ENCODE measurements around the gene ARL3.
A peak's percentile ranks its signal among the peaks of the same experiment; 100 is the strongest.
"Not testable (repeated sequence)": the region's sequence is repeated elsewhere in the genome, so short reads cannot be mapped to it uniquely, and the experiment has no call there.

ARL3 gene, protein sequence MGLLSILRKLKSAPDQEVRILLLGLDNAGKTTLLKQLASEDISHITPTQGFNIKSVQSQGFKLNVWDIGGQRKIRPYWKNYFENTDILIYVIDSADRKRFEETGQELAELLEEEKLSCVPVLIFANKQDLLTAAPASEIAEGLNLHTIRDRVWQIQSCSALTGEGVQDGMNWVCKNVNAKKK

DNA sequence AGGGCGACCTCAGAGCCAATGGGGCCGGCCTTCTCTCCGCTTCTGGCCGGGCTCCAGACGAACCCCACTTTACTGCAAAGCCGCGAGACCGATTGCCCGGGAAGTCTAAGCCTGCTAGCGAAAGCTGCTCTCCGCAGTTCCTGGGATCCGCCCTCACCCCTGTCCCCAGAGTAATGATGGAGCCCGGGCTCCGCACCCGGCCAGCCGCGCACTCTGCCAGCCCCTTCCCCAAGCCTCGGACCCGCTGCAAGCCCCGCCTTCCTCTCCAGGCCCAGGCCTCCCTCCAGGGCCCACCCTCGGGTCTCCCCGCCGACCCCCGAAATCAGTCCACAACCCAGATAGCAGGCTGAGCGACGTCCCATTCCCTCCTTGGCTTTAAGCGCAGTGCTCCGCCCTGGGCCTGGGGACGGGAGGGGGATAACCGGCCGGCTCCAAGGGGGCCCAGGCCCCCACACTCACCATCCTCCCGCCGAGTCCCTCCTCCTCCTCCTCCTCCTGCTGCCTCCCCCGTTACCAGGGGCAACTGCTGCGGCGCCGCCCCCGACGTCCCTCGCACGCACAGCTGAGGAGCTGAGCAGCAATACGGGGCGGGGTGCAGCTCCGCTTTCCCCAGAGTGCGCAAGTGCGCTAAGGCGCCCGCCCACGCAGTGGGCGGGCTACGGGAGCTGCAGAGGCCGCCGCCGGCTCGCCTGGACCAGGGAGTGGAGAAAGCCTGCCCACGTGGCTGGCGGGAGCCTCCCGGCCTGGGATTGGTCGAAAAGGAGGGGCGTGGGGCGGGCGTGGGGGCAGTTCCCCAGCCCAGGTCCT lies at the start of gene ARL3:
ARL3 (minus strand) TSS at position 584 of the 807 bp plus-strand sequence; CDS start at position 462, 122 bp downstream.
- DNase-seq = peak; percentile 90

DNA sequence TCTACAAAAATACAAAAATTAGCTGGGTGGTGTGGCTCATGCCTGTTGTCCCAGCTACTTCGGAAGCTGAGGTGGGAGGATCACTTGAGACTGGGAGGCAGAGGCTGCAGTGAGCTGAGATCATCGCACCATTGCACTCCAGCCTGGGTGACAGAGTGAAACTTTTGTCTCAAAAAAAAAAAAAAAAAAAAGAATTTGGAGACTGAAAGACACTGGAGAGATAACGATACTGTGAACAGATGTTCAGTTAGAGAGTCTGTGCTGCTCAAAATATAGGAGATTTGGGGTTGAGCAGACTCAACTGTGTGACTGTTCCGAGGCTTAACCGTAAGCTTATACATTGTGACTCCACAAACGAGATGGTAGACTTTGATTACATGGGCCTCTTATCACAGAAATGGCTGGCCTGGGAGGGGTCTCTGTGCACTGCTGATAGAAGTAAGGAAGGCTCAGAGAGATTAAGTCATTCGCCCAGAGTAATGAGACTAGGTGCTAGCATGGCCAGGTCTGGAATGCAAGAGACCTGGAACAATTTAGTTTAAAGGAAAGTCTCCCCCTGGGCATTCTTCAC lies 48.9 kb upstream of the ARL3 start:
- no peak for DNase-seq

DNA sequence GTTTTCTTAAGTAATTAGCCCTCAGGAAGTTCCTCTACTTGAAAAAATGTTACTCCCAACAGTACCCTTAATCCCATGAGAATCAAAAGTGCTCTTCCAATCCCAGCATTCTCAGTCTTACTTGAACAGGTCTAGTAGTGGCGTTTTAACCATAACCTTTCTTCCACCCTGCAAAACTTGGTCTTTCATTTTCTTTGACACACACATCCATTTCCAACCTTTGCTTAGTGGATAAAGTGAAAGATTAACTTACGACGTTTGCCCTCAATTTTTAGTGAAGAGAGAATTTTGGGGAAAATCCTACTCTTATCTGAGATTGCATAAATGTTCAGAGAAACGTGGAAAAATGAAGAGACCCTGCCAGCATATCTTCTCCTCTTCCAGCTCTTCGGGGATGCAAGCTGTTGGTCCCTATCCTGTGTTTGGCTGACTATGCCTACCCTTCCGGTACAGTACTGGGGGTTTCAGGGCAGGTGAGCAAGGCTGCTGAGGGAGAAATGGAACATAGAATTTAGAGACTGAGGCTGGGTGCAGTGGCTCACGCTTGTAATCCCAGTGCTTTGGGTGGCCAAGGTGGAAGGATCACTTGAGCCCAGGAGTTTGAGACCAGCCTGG lies 48.3 kb upstream of the ARL3 start:
- DNase-seq = no peak

DNA sequence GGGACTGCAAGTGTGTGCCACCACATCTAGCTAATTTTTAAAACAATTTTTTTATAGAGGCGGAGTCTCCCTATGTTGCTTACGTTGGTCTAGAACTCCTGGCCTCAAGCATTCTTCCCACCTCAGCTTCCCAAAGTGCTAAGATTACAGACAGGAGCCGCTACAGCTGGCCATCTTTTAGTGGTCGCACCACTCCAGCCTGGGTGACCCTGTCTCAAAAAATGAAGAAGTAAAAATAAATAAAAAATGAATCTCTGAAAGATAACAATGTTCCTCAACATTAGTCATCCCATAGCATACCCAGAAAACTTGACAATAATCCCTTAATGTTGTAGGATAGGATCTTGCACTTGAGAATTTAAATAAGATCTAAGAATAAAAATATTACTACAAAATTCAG lies 47.8 kb upstream of the ARL3 start:
- no peak for DNase-seq

DNA sequence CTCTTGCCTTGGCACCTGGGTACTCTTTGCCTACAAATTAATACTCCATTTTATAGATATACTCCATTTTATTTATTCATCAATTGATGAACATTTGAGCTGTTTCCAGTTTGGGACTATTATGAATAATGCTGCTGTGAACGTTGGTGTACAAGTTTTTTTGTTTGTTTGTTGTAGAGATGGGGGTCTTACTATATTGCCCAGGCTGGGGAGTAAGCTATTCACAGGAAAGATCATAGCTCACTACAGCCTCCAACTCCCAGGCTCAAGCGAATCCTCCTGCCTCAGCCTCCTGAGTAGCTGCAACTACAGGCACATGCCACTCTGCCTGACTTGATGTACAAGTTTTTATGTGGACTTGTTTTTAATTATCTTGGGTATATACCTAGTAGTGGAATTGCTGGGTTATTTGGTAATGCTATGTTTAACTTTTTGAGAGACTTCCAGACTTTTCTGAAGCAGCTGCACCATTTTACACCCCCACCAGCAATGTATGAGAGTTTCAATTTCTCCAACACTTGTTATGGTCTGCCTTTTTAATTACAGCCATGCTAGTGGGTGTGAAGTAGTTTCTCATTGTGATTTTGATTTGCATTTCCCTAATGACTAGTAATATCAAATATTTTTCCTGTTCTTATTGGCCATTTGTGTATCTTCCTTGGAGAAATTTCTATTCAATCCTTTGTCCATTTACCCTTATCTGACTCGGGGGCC lies 45.5 kb upstream of the ARL3 start:
- no peak for DNase-seq

DNA sequence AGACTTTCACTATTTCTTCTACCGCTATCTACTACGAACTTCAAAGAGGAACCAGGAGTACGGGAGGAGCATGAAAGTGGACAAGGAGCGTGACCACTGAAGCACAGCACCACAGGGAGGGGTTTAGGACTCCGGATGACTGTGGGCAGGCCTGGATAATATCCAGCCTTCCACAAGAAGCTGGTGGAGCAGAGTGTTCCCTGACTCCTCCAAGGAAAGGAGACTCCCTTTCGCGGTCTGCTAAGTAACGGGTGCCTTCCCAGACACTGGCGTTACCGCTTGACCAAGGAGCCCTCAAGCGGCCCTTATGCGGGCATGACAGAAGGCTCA lies 44.7 kb upstream of the ARL3 start:
- DNase-seq = not testable (repeated sequence)

DNA sequence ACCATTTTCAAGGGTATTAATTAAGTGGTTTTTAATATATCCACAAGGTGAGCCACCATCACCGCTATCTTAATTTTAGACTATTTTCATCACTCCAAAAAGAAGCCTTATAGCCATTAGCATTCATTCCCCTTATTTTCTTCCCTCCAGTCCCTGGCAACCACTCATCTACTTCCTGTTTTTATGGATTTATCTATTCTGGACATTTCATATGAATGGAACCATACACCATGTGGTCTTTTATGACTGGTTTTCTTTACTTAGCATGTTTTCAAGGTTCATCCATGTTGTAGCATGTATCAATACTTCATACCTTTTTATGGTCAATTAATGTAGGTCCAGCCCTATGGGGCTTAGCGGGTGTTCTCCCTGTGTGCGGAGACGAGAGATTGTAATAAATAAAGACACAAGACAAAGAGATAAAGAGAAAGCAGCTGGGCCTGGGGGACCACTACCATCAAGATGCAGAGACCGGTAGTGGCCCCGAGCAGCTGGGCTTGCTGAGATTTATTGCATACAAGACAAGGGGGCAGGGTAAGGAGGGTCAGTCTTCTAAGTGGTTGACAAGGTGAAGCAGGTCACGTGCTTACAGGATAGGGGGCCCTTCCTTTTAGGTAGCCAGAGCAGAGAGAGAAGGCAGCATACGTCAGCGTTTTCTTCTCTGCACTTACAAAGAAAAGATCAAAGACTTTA lies 44.2 kb upstream of the ARL3 start:
- no peak for DNase-seq

DNA sequence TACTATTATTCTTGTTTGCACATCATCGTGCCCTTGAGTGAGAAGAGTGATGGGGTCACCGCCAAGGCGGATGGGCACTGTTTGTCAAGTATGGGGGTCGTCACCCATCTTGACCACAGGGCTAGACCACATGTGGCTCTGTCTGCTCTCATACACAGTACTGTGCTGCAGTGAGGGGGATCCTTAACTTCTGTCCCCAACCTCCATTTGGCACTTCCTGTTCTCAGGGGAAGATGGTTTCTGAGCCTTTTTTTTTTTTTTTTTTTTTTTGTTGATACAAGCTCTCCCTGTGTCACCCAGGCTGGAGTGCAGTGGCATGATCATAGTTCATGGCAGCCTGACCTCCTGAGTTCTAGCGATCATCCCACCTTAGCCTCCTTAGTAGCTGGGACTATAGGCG lies 43.1 kb upstream of the ARL3 start:
- DNase-seq = no peak

DNA sequence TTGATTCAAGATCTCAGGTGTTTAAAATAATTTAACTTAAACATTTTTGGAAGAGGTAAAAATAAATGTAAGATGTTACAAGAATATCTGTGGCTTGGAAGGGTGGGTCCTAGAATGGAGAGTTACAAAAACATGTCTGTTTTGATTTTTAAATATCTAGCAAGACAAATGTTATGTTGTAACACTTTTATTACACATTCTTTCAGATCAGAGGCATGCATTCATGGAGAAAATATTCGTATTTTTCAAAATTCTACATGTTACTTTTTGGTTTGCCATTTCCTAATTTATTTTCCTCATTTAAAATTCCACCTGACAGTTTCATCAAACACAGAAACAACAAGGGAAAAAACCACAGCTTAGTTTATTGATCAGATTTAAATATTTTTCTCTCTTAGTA lies 39.5 kb upstream of the ARL3 start:
- DNase-seq = no peak

DNA sequence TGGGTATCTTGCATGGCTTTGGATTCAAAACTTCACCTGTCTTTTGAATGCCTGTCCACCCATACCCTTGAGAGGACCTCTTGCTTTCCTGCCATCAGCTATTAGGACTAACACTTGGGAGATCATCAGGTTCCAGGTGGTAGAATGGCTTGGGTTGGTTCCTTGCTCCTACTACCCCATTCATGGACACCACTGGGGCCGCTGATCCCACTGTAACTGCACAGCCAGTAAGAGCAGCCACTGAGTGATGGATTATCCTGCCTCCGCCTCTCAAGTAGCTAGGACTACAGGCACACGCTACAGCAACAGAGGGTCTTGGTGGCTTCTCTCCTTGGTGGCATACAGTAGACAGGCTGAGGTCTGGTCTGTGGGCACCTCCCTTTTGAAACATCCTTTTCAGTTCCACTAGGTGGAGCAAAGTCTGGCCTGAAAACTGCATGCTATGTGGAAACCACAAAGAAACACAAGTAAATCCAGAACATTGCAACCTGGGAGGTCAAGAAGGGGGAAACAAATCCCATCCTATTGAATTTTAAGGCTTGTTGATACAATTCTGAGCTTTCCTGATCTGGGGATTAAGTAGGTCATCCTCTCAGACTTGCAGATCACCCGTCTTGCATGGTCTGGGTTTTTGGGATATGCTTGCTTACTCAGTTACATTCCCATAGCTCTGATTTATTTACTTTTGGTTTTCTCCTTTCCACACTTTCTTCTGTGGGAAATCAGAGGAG lies 38.9 kb upstream of the ARL3 start:
- DNase-seq = no peak

DNA sequence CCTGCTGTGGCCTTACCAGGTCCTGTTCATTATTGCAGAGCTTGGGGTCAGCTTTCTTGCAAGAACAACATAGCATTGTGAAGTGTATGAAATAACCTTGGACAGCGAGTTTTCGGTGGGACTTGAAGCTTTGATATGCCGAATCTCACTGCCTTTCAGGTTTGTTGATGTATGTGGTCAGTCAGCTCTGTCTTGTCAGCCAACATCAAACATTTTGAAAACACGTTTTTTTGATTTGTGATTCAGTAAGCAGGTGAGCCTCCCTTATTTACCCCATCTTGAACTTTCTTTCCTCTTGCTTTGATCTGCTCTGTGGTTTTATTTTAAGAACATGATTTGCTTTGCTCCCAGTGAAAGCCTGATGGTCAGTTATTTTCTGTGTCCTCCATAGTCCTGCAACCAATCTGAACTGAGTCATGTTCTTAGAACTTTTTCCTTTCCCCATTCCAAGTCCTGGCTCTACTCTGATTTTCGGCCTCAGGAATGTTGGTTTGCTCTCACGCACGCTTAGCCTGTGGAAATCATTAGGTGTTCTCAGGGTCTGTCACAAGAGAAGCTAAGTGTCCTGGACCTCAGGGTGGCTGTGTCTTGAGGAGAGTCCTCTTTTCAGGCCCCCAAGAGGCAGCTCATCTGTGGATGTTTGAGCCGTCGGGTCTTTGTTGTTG lies 38.2 kb upstream of the ARL3 start:
- no peak for DNase-seq

DNA sequence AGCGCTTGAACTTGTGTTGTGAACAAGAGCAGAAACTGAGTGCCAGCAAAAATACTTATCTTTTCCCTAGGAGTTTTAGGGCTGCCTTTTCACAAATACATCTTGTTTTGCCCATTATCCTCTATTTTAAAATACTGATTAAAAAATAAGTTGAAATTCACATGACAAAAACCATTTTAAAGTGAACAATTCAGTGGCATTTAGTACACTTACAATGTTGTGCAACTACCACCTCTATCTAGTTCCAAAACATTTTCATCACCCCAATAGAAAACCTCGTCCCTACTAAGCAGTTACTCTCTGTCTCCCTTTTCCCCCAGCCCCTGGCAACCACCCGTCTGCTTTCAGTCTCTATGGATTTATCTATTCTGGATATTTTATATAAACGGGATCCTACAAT lies 31.0 kb upstream of the ARL3 start:
- DNase-seq = no peak

DNA sequence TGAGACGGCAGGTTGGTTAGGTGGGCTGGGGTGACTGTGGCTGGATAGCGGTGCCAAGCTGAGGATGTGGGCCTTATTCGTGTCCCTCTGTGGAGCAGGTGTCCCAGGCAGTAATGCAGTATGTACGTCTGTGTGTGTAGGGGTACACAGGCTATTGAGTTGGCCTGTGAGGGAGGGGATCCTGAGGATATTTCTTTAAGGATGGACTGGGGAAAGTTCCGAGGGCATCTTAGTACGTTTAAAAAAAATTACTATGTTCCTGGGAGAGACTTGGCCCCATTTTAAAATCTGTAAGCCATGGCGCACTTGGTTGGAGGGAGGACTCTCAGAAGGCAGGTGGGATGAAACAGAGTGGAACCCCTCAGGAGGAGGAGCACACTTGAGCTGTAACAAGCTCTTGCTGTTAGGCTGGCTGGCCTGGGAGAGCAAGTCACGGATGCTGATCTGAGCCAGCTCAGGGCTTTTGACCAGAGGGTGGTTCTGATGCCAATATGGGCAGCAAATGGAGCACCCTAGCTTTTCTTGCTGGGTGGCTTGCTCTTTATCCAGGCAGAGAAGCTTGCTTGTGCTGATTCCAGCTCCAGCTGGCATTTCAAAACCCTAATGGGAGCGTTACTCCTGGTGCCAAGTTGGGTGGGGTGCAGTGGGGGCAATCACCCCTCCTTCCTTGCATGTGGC lies 30.3 kb upstream of the ARL3 start:
- DNase-seq = no peak

DNA sequence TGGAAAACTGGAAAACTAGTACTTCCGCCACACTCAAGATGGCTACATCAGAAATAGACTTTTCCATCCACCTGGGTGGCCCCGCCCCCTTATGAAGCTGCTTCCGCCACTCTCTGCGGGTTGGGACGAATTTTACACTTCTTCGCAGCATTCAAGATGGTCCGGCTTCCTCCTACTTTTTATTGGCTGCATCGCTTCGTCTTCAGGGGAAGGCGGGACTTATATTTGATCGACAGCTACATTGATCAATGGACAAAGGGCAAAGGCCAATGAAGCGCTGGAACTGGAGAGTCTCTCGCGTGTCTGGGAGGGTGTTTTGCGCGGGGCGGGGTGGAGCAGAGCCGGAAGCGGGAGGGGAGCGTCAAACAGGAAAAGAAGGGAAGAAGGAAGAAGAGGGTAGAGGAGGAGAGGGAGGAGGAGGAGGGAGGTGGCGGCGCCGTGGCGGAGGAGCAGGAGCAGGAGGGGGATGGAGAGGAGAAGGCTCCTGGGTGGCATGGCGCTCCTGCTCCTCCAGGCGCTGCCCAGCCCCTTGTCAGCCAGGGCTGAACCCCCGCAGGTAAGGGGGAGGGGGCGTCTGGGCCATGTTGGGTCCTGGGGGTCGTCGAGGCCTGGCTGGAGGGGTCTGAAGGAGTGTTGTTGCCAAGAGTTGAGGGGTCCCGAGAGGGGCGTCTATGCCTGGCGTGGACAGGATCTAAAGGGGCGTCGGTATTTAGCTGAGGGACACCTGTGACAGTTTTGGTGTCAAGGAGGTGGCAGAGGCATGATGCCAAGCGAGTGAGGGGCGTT lies 29.6 kb upstream of the ARL3 start, which contains the start of gene WBP1L:
WBP1L (plus strand) TSS at position 361 of the 786 bp plus-strand sequence; CDS start at position 467, 106 bp downstream.
- DNase-seq = peak; percentile 90

DNA sequence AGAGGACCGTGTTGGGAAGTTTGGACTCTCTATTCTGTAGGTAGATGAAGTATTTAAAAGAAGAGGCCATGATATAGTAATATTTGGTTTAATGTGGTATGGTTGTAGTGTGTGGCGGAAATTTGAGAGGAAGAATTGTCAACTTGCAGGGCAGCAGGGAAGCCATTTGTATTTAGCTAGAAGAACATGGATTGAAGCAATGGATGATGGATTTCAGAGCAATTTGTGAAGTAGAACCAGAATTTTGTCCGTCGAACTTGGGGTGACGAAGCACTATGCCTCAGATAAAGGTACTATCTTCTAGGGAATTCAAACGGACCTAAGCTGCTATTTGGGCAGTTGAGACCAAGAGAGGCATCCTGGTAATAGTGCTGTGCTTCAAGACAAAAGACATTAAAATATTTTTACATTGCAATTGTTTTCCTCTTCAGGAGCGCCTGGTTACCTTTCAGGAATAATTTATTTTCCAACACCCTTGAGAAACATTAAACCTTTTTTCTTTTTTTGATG lies 28.9 kb upstream of the ARL3 start:
- no peak for DNase-seq

DNA sequence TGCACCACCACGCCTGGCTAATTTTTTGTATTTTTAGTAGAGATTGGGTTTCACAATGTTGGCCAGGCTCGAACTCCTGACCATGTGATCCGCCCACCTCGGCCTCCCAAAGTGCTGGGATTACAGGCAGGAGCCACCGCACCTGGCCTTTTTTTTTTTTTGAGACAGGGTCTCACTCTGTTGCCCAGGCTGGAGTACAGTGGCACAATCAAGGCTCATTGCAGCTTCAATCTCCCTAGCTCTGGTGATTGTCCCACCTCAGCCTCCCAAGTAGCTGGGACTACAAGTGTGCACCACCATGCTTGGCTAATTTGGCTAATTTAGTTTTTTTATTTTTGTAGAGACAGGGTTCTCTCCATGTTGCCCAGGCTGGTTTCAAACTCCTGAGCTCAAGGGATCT lies 28.1 kb upstream of the ARL3 start:
- not testable (repeated sequence) for DNase-seq

DNA sequence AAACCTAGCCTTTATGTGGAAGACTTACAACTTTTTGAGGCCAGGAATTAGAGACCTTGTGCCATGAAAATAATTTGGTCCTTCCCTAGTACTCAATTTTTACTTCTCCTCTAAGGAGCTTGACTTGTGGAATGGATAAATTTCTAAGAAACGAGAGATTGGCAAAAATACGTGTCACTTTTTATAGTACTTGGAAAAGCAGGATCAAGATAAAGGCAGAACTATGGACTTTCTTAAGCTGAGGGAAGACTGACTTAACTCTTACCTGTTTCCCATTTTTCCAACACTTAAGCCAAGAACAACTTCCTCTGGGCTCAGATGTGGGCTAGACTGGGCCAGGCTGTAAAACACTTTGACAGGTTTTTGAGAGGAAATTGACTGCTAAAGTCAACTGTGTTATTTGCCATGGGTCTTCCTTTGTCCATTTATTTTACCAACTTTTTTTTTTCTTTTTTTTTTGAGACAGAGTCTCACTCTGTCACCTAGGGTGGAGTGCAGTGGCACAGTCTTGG lies 27.6 kb upstream of the ARL3 start:
- DNase-seq = no peak

DNA sequence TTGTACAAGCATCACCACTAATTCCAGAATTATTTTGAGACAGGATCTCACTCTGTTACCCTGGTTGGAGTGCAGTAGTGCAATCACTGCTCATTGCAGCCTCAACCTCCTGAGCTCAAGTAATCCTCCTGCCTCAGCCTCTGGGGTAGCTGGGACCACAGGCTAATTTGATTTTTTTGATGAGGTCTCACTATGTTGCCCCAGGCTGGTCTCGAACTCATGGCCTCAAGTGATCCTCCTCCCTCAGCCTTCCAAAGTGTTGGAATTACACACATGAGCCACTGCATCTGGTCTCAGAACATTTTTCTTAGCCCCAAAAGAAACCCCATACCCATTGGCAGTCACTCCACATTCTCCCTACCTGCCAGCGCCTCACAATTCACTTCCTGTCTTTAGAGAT lies 26.0 kb upstream of the ARL3 start:
- no peak for DNase-seq

DNA sequence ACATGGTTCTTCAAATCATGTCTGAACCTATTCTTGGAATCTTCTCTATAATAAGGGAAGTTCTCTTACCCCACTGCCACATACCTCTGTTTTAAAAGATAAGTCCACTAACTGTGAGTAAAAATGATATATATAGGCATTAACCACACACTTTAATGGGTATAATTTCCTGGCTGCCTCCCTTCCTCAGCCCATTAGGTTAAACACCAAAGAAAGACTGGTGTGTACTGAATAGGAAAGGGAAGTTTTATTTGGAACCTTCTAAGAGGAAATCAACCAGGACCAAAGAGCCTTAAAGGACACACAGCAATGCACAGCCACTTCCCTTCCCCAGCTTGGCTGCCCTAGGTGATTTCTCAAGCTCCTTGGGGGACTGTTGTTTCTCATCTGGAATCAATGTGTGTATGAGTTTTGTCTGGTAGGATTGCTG lies 24.5 kb upstream of the ARL3 start:
- DNase-seq = no peak

Data from activated CD4-positive, alpha-beta T cell treated with anti-CD3 and anti-CD28 coated beads for 1 hour (primary cell).